Measurements from ENCODE around the gene TMEM14B. TPM values are rescaled to one million over a fixed set of nuclear protein-coding genes. Genes with fewer than 3 reads are reported as not detected.

TMEM14B gene
- total RNA-seq (2022) (122 and 143 TPM in 2 replicates), Bru-seq, nascent RNA (percentile 93 among the genes with signal in this experiment), BruChase-seq, experiment 1, labeled RNA remaining after a 6-hour chase (percentile 98 among the genes with signal in this experiment), BruChase-seq, experiment 2, labeled RNA remaining after a 2-hour chase (percentile 97 among the genes with signal in this experiment)
- long read RNA-seq, transcript TMEM14B-202 (6 exons, 975 nt), result major isoform, 218 of 258 reads
- long read RNA-seq, transcript TMEM14B-208 (6 exons, 1,224 nt), result minor isoform, 5 of 258 reads
- long read RNA-seq, transcript TMEM14B-201 (5 exons, 787 nt), result minor isoform, 8 of 258 reads
- long read RNA-seq, partial matches to known transcripts, result 3 of 258 reads
- long read RNA-seq, other reads (novel, unspliced or antisense), result 22 of 258 reads

DNA sequence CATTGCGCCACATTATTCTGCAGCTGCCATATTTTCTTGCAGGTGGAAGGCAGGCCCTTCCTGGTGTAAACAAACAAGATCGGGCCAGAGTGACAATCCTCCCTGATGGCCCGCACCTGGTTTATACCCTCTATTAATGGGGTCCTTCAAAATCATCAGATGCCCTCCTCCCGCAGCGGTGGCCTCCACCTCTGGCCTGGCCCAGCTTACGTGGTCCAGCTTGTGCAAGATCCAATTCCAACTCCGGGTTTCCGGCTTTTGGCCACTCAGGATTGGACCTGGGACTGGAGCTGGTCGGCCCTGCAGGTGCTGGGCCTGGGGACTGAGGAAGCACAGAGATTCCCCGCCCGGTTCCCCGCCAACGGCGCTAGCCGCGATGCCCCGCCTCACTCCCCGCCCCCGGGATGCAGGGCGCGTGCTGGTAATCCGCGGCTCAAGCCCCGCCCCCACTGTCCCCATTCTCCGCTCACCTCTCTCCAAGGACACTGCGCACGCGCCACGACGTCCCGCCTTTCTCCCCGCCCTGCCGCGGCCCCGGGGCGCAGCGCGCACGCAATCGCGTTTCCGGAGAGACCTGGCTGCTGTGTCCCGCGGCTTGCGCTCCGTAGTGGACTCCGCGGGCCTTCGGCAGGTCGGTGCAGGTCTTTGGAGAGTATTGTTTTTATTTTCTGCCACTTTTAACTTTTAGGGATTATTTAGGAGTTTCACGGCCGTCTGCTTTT lies at the start of gene TMEM14B:
TSS of gene TMEM14B (plus strand) at position 555 of the 722 bp plus-strand sequence. CDS start 1,441 bp downstream, outside the sequence.
- peak within 1 kb of the TSS; percentile 95 for H3K4me3 Mint-ChIP-seq (ENCODE audit: unreplicated experiment)
- POLR2A ChIA-PET, result interaction anchor here (0.6 to 7.3 kb wide), 21 partner anchors 10 to 311 kb away, joined by 3 to 185 read pairs (median 4); partner anchors contain the start of genes C6orf52, PAK1IP1 and TMEM14C
- CTCF ChIA-PET, result interaction anchor here (0.9 to 2.8 kb wide), 8 partner anchors 14 to 269 kb away, joined by 3 to 17 read pairs (median 4); partner anchors contain the start of gene TMEM14C
- H3K27ac Mint-ChIP-seq (ENCODE audit: low read depth, unreplicated experiment), result peak within 1 kb of the TSS; percentile 95
- H3K4me1 Mint-ChIP-seq (ENCODE audit: insufficient read depth, unreplicated experiment), result peaks cover 18% of the 10 kb centered on the region
- no peaks in the 10 kb centered on the region for H3K9me3 Mint-ChIP-seq (ENCODE audit: unreplicated experiment)
- H3K27me3 Mint-ChIP-seq (ENCODE audit: insufficient read depth, unreplicated experiment), result no peaks in the 10 kb centered on the region
- no TSS peak for BruUV-seq (replicated peaks)
- no peak for TF ChIP-seq CTCF (IDR thresholded peaks at IDR 0.05; ENCODE audit: unreplicated experiment)
- peak; percentile 97 for DNase-seq (ENCODE audit: unreplicated experiment)
- intact Hi-C loops (cut with micrococcal nuclease), result loop anchor here (1.0 kb wide), 1 partner anchor 24 kb away; the partner anchor contains the start of gene TMEM14C
- peaks cover 55% of the 10 kb centered on the region for H3K36me3 Mint-ChIP-seq (ENCODE audit: insufficient read depth, unreplicated experiment)

DNA sequence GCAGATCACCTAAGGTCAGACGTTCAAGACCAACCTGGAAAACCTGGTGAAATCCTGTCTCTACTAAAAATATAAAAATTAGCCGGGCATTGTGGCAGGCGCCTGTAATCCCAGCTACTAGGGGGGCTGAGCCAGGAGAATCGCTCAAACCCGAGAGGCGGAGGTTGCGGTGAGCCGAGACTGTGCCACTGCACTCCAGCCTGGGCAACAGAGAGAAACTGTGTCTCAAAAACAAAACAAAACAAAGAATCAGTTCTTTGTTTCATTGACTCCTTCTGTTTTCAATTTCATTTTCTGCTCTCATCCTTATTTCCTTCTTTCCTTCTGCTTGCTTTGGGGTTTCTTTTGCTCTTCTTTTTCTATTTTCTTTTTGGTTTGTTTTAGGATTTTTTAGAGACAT lies 33.6 kb upstream of the TMEM14B start:
- DNase-seq (ENCODE audit: unreplicated experiment), result no peak
- POLR2A ChIA-PET, result interaction anchor here (1.0 to 1.4 kb wide), 2 partner anchors 9 to 14 kb away, joined by 3 to 4 read pairs; partner anchors contain the start of gene TMEM14C
- no peak overlapping the region for H3K4me3 Mint-ChIP-seq (ENCODE audit: unreplicated experiment)
- H3K27ac Mint-ChIP-seq (ENCODE audit: low read depth, unreplicated experiment), result no peak overlapping the region
- H3K4me1 Mint-ChIP-seq (ENCODE audit: insufficient read depth, unreplicated experiment), result no peaks in the 10 kb centered on the region
- TF ChIP-seq CTCF (IDR thresholded peaks at IDR 0.05; ENCODE audit: unreplicated experiment), result no peak
- CTCF ChIA-PET, result no interaction called here
- no peaks in the 10 kb centered on the region for H3K9me3 Mint-ChIP-seq (ENCODE audit: unreplicated experiment)
- intact Hi-C loops (cut with micrococcal nuclease), result no loop called here
- no TSS peak for BruUV-seq (replicated peaks)
- H3K27me3 Mint-ChIP-seq (ENCODE audit: insufficient read depth, unreplicated experiment), result no peaks in the 10 kb centered on the region
- peaks cover 18% of the 10 kb centered on the region for H3K36me3 Mint-ChIP-seq (ENCODE audit: insufficient read depth, unreplicated experiment)

DNA sequence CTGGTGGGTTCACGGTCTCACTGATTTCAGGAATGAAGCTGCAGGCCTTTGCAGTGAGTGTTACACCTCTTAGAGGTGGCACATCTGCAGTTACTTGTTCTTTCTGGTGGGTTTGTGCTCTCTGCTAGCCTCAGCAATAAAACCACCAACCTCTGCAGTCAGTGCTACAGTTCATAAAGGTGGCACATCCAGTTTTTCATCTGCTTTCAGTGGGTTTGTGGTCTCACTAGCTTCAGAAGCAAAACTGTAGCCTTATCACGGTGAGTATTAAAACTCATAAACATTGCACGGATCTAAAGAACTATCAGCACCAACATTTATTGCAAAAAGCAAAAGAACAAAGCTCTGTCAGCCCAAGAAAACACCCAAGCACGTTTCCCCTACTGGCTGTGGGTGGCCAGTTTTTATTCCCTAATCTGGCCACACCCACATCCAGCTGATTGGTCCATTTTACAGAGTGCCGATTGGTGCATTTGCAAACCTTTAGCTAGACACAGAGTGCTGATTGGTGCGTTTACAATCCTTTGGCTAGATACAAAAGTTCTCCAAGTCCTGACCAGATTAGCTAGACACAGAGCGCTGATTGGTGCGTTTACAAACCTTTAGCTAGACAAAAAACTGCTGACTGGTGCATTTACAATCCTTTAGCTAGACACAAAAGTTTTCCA lies 28.2 kb upstream of the TMEM14B start:
- no peak for DNase-seq (ENCODE audit: unreplicated experiment)
- intact Hi-C loops (cut with micrococcal nuclease), result no loop called here

More for the DNA sequence above, 28.2 kb upstream of the TMEM14B start:
- H3K9me3 Mint-ChIP-seq (ENCODE audit: unreplicated experiment), result no peaks in the 10 kb centered on the region
- ChIA-PET POLR2A (interaction anchor here (0.7 to 7.6 kb wide), 7 partner anchors 8 to 239 kb away, joined by 3 to 79 read pairs (median 4); partner anchors contain the start of genes C6orf52, PAK1IP1 and TMEM14B), CTCF (interaction anchor here (0.6 to 1.9 kb wide), 5 partner anchors 28 to 369 kb away, joined by 3 to 5 read pairs (median 3); no protein-coding TSS in a partner anchor)
- no peaks in the 10 kb centered on the region for H3K36me3 Mint-ChIP-seq (ENCODE audit: insufficient read depth, unreplicated experiment)
- H3K4me3 Mint-ChIP-seq (ENCODE audit: unreplicated experiment), result peak overlapping the region; percentile 96
- TF ChIP-seq CTCF (IDR thresholded peaks at IDR 0.05; ENCODE audit: unreplicated experiment), result no peak
- BruUV-seq (replicated peaks), result TSS peak; percentile 33
- no peaks in the 10 kb centered on the region for H3K27me3 Mint-ChIP-seq (ENCODE audit: insufficient read depth, unreplicated experiment)
- no peak overlapping the region for H3K27ac Mint-ChIP-seq (ENCODE audit: low read depth, unreplicated experiment)
- H3K4me1 Mint-ChIP-seq (ENCODE audit: insufficient read depth, unreplicated experiment), result peaks cover 15% of the 10 kb centered on the region
